SW480 (cell line): ENCODE results near the gene ATP10B.
"Not testable (repeated sequence)": the region's sequence is repeated elsewhere in the genome, so short reads cannot be mapped to it uniquely, and the experiment has no call there.

Experiments used
- DNase-seq: peaks from one replicate; pipeline ENCODE4 v3.0.0-alpha.2; 2016; ENCODE audit warnings: low spot score

The ATP10B gene

GRCh38 chr5:160812996-160813395 is 39.0 kb downstream of the ATP10B start:
- not testable (repeated sequence) for DNase-seq

GRCh38 chr5:160805376-160805775 is 46.6 kb downstream of the ATP10B start:
- no peak for DNase-seq

GRCh38 chr5:160802592-160802991 is 49.4 kb downstream of the ATP10B start:
- DNase-seq: peak; percentile 13

GRCh38 chr5:160800375-160801275 is 51.4 kb downstream of the ATP10B start:
- no peak for DNase-seq

GRCh38 chr5:160799184-160799583 is 52.8 kb downstream of the ATP10B start:
- DNase-seq: no peak

- no peak for DNase-seq
These were observed 55.0 kb downstream of the ATP10B start for GRCh38 chr5:160797020-160797419.

- no peak for DNase-seq
These were observed 58.5 kb downstream of the ATP10B start for GRCh38 chr5:160793530-160793899.

- DNase-seq: no peak
These were observed 59.1 kb downstream of the ATP10B start for GRCh38 chr5:160792732-160793529.

- no peak for DNase-seq
These were observed 59.7 kb downstream of the ATP10B start for GRCh38 chr5:160792281-160792680.

- no peak for DNase-seq
These were observed 62.7 kb downstream of the ATP10B start for GRCh38 chr5:160789219-160789859.

- DNase-seq: no peak
These were observed 63.8 kb downstream of the ATP10B start for GRCh38 chr5:160788102-160788660.

GRCh38 chr5:160787240-160787639 is 64.8 kb downstream of the ATP10B start:
- DNase-seq: peak; percentile 58

GRCh38 chr5:160774666-160775315 is 77.2 kb downstream of the ATP10B start:
- no peak for DNase-seq

GRCh38 chr5:160773646-160774410 is 78.2 kb downstream of the ATP10B start:
- DNase-seq: no peak

GRCh38 chr5:160772854-160773253 is 79.2 kb downstream of the ATP10B start:
- DNase-seq: no peak

GRCh38 chr5:160770718-160771117 is 81.3 kb downstream of the ATP10B start:
- no peak for DNase-seq

GRCh38 chr5:160769301-160769700 is 82.7 kb downstream of the ATP10B start:
- DNase-seq: no peak

- DNase-seq: no peak
These were observed 84.9 kb downstream of the ATP10B start for GRCh38 chr5:160767062-160767461.

- DNase-seq: no peak
These were observed 92.0 kb downstream of the ATP10B start for GRCh38 chr5:160760008-160760407.

GRCh38 chr5:160757194-160757593 is 94.8 kb downstream of the ATP10B start:
- no peak for DNase-seq
